T-helper 2 cell treated with Interferon-gamma antibody and Interleukin-4, amounts not matched to agents 5 μg/mL and 100 μg/mL, for 36 hours (primary cell): ENCODE data around the gene SP7.
"Not testable (repeated sequence)": the region's sequence is repeated elsewhere in the genome, so short reads cannot be mapped to it uniquely, and the experiment has no call there.

ENCODE experiments used
- DNase-seq: peaks from one replicate; pipeline ENCODE4 v3.0.0; 2021; ENCODE audit warnings: low spot score
- H3K27ac Mint-ChIP-seq: one replicate; pipeline ENCODE4 v1.8.0; 2021; ENCODE audit warnings: mild to moderate bottlenecking, mixed read lengths
- H3K27me3 Mint-ChIP-seq: one replicate; pipeline ENCODE4 v1.8.0; 2021; ENCODE audit warnings: low read depth, mixed read lengths
- H3K36me3 Mint-ChIP-seq: one replicate; pipeline ENCODE4 v1.8.0; 2021; ENCODE audit warnings: low read depth, mixed read lengths
- H3K4me1 Mint-ChIP-seq: one replicate; pipeline ENCODE4 v1.8.0; 2021; ENCODE audit warnings: low read depth, mixed read lengths
- H3K4me3 Mint-ChIP-seq: one replicate; pipeline ENCODE4 v1.8.0; 2022; ENCODE audit warnings: mild to moderate bottlenecking, moderate library complexity, mixed read lengths
- H3K9me3 Mint-ChIP-seq: one replicate; pipeline ENCODE4 v1.8.0; 2021; ENCODE audit warnings: mixed read lengths

The SP7 gene

DNA sequence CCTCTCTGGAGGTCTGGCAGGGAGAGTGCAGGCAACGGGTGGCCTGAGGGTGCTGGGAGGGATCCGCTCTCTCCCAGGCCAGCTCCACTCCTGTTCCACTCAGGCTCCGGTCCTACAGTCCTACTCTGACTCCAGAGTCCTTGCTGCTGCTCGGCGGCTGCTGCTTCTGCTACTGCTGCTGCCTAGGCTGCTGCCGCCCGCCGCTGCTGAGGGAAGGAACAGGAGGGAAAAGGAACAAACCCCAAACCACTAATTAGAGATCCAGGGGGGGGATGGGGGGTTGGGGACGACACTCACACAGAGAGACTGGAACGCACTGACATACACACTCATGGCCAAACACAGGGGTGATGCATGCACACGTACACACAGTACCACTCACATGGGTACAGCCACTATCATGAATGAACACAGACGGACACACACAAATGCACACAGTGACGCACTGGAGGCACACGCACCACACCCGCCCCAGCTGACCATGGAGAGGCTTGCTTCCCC is at the start of gene SP7:
TSS of gene SP7 (minus strand) at position 174 of the 501 bp plus-strand sequence. CDS start 708 bp downstream, outside the sequence.
- Mint-ChIP-seq H3K9me3 (no peaks in the 10 kb centered on the region), H3K27ac (no peak within 1 kb of the TSS)

DNA sequence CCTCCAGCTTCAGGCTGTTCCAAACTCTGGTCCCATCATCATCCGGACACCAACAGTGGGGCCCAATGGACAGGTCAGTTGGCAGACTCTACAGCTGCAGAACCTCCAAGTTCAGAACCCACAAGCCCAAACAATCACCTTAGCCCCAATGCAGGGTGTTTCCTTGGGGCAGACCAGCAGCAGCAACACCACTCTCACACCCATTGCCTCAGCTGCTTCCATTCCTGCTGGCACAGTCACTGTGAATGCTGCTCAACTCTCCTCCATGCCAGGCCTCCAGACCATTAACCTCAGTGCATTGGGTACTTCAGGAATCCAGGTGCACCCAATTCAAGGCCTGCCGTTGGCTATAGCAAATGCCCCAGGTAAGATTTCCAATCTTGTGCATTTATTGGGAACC is 47.1 kb upstream of the SP7 start:
- Mint-ChIP-seq H3K4me1 (peaks cover 41% of the 10 kb centered on the region), H3K27ac (peak overlapping the region; percentile 53), H3K27me3 (no peaks in the 10 kb centered on the region), H3K9me3 (no peaks in the 10 kb centered on the region), H3K36me3 (peaks cover 49% of the 10 kb centered on the region), H3K4me3 (peak overlapping the region; percentile 95)
- no peak for DNase-seq

More for the DNA sequence above, at the start of gene SP7:
- H3K27me3 Mint-ChIP-seq: peaks cover 51% of the 10 kb centered on the region
- peaks cover 9% of the 10 kb centered on the region for H3K4me1 Mint-ChIP-seq
- H3K36me3 Mint-ChIP-seq: peaks cover 2% of the 10 kb centered on the region
- H3K4me3 Mint-ChIP-seq: no peak within 1 kb of the TSS
- no peak for DNase-seq

DNA sequence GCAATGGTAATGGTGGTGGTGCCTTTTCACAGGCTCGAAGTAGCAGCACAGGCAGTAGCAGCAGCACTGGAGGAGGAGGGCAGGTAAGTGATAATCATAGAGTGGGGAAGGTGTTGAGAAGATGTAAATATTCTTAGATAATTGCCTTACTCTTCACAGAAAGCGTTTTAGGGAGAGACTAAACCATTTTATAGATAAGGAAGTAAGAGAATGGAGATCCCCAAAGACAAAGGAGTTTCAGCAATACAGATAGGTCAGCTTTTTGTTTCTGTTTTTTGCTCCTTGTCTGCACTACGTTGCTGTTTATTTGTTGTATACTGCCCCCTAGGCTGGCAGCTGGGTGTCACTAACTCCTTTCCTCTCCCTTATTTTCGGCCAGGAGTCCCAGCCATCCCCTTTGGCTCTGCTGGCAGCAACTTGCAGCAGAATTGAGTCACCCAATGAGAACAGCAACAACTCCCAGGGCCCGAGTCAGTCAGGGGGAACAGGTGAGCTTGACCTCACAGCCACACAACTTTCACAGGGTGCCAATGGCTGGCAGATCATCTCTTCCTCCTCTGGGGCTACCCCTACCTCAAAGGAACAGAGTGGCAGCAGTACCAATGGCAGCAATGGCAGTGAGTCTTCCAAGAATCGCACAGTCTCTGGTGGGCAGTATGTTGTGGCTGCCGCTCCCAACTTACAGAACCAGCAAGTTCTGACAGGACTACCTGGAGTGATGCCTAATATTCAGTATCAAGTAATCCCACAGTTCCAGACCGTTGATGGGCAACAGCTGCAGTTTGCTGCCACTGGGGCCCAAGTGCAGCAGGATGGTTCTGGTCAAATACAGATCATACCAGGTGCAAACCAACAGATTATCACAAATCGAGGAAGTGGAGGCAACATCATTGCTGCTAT is 45.8 kb upstream of the SP7 start:
- H3K9me3 Mint-ChIP-seq: no peaks in the 10 kb centered on the region
- no peaks in the 10 kb centered on the region for H3K27me3 Mint-ChIP-seq
- H3K4me1 Mint-ChIP-seq: peaks cover 31% of the 10 kb centered on the region
- peak overlapping the region; percentile 86 for H3K27ac Mint-ChIP-seq
- H3K36me3 Mint-ChIP-seq: peaks cover 41% of the 10 kb centered on the region
- peak; percentile 35 for DNase-seq
- H3K4me3 Mint-ChIP-seq: peak overlapping the region; percentile 95

DNA sequence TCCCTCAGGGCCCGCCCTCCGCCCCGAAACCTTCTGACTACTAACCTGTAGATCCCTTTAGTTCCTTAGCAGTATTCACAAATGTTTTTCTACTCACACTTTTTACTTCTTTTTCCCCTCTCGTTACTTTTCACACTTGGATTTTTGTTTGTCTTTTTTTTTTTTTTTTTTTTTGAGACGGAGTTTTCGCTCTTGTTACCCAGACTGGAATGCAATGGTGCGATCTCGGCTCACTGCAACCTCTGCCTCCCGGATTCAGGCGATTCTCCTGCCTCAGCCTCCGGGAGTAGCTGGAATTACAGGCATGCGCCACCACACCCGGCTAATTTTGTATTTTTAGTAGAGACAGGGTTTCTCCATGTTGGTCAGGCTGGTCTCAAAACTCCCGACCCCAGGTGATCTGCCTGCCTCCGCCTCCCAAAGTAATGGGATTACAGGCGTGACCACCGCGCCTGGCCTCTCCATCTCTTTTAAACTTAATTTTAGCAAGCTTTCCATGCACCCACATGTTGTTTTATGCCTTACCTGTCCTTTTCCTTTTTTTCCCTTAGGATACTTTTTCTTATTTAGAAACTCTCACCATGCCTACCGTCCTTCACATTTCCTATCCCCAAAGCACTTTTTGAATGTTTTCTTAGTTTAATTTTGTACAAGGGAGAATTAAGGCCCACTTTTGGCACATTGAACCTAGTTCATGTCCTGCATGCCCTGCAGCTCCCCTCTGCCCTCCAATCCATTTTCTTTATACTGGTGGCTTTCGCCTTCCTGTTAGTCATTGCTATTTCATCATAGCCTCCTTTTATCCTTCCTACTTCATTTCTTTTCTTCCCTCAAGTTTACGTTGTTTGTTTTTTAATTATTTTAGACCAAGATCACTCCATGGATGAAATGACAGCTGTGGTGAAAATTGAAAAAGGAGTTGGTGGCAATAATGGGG is 44.9 kb upstream of the SP7 start:
- H3K27ac Mint-ChIP-seq: peak overlapping the region; percentile 86
- peaks cover 29% of the 10 kb centered on the region for H3K4me1 Mint-ChIP-seq
- no peaks in the 10 kb centered on the region for H3K9me3 Mint-ChIP-seq
- H3K4me3 Mint-ChIP-seq: peak overlapping the region; percentile 95
- H3K27me3 Mint-ChIP-seq: no peaks in the 10 kb centered on the region
- DNase-seq: no peak
- H3K36me3 Mint-ChIP-seq: peaks cover 39% of the 10 kb centered on the region

DNA sequence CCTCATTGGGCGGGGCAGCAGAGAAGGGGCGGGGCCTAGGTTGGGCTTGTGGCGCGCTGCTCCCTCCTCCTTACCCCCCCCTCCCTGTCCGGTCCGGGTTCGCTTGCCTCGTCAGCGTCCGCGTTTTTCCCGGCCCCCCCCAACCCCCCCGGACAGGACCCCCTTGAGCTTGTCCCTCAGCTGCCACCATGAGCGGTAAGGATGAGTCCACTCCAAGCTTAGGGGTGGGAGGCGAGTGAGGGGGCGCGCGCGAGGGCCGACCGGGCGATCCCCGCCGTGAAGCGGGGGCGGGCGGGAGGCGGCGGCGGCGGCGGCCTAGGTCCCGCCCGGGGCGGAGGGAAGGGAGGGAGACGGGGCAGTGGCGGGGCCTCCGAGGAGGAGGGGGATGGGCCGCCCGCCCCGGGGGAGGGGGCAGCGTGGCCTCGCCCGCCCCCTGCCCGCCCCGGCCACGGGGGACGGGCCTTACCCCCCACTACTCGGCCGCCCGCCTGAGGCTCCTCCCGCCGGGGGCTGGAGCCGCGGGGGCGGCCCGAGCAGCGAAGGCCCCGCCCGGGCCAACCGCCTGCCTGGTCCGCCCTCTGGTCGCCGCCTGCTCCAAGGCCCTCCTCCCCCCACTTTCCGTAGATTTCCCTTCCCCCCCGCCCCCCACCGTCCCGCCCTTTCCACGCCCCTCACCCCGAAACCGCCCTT is 44.1 kb upstream of the SP7 start, which contains the start of gene SP1:
TSS of gene SP1 (plus strand) at position 73 of the 690 bp plus-strand sequence. CDS start at position 189, 116 bp downstream.
- no peaks in the 10 kb centered on the region for H3K27me3 Mint-ChIP-seq
- peaks cover 37% of the 10 kb centered on the region for H3K36me3 Mint-ChIP-seq
- H3K4me3 Mint-ChIP-seq: peak within 1 kb of the TSS; percentile 95
- peaks cover 28% of the 10 kb centered on the region for H3K4me1 Mint-ChIP-seq
- H3K27ac Mint-ChIP-seq: peak within 1 kb of the TSS; percentile 86
- no peaks in the 10 kb centered on the region for H3K9me3 Mint-ChIP-seq
- peak; percentile 91 for DNase-seq

DNA sequence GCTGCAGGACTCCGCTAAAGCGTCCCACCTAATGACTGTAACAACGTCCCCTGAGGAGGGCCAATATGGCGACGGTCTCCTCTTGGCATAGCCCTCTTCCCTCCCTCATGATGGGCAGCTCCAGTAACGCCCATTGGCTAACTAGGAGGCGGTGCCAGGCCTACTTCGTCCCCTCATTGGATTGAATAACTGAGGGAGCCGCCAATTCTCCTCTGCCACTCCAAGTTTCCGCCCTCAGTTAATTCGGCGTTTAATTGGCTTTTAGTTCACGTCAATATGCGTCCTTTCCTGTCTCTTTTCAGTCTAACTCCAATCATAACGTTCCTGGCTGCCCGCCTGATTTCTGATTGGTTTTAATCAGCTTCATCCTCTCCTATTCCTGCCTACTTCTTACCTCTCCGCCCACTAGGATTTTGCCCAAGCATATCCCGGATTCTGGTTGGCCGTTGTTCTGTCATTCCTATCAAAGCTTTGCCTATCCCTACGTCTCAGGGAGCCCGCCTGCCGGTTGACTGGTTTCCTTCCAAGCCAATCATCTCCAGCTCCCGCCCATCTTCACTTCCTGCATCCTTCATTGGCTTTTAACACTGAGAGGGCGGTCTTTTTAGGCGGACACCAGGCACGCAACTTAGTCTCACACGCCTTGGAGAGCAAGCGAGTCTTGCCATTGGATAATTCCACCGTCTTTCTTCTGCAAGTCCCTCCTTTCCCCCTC is 43.4 kb upstream of the SP7 start:
- no peak overlapping the region for H3K4me3 Mint-ChIP-seq
- peak; percentile 98 for DNase-seq
- H3K36me3 Mint-ChIP-seq: peaks cover 34% of the 10 kb centered on the region
- H3K27ac Mint-ChIP-seq: no peak overlapping the region
- no peaks in the 10 kb centered on the region for H3K9me3 Mint-ChIP-seq
- H3K4me1 Mint-ChIP-seq: peaks cover 28% of the 10 kb centered on the region
- no peaks in the 10 kb centered on the region for H3K27me3 Mint-ChIP-seq

DNA sequence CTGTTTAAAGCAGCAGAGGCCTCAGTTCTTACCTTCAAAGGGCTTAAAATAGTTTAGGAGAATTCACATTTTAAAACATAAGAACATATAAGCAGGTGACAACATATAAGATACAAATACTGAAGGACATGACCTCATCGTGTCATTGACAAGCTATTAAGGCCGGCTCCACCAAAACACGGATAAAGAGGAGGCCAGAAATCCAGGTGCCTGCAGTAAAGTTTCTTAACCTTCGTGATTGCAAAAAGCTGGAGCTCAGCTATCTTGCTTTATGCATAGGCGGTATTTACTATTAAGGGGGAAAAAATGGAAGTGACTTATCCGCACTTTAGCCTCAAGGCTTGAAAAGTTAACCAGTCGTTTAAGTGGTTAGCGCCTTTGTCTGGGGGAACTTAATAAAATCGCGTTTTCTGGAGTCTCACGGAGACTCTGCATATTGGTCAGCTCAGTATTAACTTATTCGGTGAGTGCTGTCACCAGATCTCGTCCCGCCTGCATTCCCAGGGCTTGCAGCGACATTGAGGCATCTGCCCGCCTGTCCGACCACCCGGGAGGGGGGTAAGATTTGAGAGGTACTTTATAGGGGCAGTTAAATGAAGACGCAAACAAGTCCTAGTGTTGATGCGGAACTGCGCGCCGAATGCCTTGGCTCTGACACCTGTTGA is 42.7 kb upstream of the SP7 start:
- Mint-ChIP-seq H3K27me3 (no peaks in the 10 kb centered on the region), H3K36me3 (peaks cover 28% of the 10 kb centered on the region), H3K4me1 (peaks cover 31% of the 10 kb centered on the region), H3K27ac (no peak overlapping the region), H3K9me3 (no peaks in the 10 kb centered on the region), H3K4me3 (no peak overlapping the region)
- no peak for DNase-seq

DNA sequence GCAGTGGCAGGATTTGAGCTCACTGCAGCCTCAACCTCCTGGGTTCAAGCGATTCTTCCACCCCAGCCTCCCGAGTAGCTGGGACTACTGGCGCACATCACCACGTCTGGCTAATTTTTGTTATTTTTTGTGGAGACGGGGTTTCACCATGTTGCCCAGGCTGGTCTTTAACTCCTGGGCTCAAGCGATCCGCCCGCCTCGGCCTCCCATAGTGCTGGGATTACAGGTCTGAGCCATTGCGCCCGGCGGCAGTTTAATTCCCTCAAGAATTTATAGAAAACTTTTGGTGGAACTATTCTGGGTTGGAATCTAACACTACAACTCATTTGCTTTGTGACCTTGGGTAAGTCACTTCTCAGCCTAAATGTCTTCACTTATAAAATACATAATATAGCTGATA is 42.1 kb upstream of the SP7 start:
- peaks cover 22% of the 10 kb centered on the region for H3K36me3 Mint-ChIP-seq
- H3K4me1 Mint-ChIP-seq: peaks cover 29% of the 10 kb centered on the region
- H3K27me3 Mint-ChIP-seq: no peaks in the 10 kb centered on the region
- DNase-seq: no peak
- H3K27ac Mint-ChIP-seq: no peak overlapping the region
- no peak overlapping the region for H3K4me3 Mint-ChIP-seq
- H3K9me3 Mint-ChIP-seq: no peaks in the 10 kb centered on the region

DNA sequence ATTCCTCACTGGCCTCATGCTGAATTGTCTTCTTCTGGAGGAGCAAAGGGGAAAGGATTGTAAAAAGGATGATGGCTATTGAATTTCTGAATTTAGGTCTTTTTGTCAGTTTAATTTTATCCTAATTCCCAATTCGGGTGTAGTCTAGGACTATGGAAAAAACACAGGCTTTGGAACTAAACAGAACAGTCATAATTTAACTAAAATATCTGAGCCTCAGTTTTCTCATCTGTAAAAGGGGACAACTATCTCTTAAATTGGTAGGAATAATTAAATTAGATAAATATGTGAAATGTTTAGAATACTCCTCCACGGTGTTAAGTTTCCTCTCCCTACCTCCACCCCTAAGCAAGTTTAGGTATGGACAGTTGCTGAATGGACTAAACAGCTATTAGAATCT is 40.6 kb upstream of the SP7 start:
- Mint-ChIP-seq H3K27ac (no peak overlapping the region), H3K36me3 (peaks cover 7% of the 10 kb centered on the region), H3K27me3 (no peaks in the 10 kb centered on the region), H3K4me3 (no peak overlapping the region), H3K9me3 (no peaks in the 10 kb centered on the region), H3K4me1 (peaks cover 23% of the 10 kb centered on the region)
- DNase-seq: no peak

DNA sequence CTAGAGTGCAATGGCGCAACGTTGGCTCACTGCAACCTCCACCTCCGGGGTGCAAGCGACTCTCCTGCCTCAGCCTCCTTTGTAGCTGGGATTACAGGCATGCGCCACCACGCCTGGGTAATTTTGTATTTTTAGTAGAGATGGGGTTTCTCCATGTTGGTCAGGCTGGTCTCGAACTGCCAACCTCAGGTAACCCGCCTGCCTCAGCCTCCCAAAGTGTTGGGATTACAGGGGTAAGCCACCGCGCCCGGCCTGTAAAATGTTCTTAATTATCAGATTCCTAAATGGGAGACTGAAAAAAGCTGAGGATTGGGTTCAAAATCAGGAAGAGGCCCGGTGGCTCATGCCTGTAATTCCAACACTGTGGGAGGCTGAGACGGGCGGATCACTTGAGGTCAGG is 38.1 kb upstream of the SP7 start:
- peaks cover 21% of the 10 kb centered on the region for H3K4me1 Mint-ChIP-seq
- not testable (repeated sequence) for H3K9me3 Mint-ChIP-seq, H3K27me3 Mint-ChIP-seq, H3K4me3 Mint-ChIP-seq, DNase-seq, H3K36me3 Mint-ChIP-seq
- H3K27ac Mint-ChIP-seq: peak overlapping the region; percentile 83

DNA sequence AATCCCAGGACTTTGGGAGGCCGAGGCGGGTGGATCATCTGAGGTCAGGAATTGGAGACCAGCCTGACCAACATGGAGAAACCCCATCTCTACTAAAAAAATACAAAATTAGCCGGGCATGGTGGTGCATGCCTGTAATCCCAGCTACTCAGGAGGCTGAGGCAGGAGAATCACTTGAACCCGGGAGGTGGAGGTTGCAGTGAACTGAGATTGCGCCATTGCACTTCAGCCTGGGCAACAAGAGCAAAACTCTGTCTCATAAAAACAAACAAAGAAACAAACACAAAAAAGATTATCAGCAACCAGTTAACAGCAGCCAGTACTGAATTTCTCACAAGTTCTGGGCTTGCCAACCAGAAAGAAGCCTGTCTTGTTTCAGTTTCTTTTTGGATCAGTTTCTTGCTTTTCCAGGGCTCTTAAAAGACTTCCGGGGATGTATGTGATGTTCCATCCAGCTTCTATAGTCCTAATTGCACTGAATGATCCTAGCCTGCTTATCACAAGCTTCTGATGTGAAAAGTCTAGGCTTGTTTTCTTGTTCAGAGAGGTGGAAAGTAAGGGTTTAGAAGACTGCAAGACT is 37.5 kb upstream of the SP7 start:
- DNase-seq, H3K9me3 Mint-ChIP-seq, H3K4me3 Mint-ChIP-seq, H3K36me3 Mint-ChIP-seq, H3K27me3 Mint-ChIP-seq: not testable (repeated sequence)
- Mint-ChIP-seq H3K4me1 (peaks cover 21% of the 10 kb centered on the region), H3K27ac (peak overlapping the region; percentile 83)

DNA sequence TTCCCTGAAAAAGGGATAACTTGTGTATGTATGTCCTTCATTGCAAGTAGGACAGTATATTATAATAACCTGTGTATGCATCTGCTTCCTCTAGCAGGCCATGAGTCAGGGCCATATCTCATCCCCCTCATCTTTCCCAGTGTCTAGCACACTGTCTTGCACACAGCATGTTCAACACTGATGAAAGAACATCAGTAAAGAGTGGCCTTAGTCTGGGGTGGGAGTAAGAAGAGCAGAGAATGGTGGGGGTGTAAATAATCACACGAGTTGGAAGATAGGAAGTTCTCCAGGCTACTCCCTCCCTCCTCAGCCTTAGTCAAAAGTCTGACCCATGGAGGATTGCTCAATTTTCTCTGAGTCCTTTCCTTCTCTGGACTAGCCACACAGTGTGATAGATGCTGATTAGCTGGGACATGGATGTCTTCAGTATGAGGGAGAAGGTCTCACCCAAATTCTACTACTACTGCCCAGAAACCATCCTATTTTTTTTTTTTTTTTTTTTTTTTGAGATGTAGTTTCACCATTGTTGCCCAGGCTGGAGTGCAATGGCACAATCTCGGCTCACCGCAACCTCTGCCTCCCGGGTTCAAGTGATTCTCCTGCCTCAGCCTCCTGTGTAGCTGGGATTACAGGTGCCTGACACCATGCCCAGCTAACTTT is 29.2 kb upstream of the SP7 start:
- H3K36me3 Mint-ChIP-seq: no peaks in the 10 kb centered on the region
- H3K4me3 Mint-ChIP-seq: no peak overlapping the region
- DNase-seq: no peak
- peak overlapping the region; percentile 63 for H3K27ac Mint-ChIP-seq
- peaks cover 12% of the 10 kb centered on the region for H3K4me1 Mint-ChIP-seq
- H3K27me3 Mint-ChIP-seq: no peaks in the 10 kb centered on the region
- H3K9me3 Mint-ChIP-seq: no peaks in the 10 kb centered on the region
